Nucleus accumbens (tissue), 56 donors: Measurements from ENCODE around the gene CACNA1H.

ENCODE experiments used
- DNase-seq, 56 donors: peaks; one replicate each; lab custom pipeline; 2025; lab: John Stamatoyannopoulos, UW

The CACNA1H gene

GRCh38 chr16:1170076-1170418 lies 17.1 kb downstream of the CACNA1H start:
- DNase-seq, result no peak

GRCh38 chr16:1171001-1171400 lies 18.1 kb downstream of the CACNA1H start:
- no peak for DNase-seq

- DNase-seq, result no peak
Measured at GRCh38 chr16:1171854-1172428, 19.0 kb downstream of the CACNA1H start.

- no peak for DNase-seq
Measured at GRCh38 chr16:1172651-1173050, 19.7 kb downstream of the CACNA1H start.

GRCh38 chr16:1173788-1174451 lies 21.0 kb downstream of the CACNA1H start:
- no peak for DNase-seq

- DNase-seq, result no peak
Measured at GRCh38 chr16:1174477-1175357, 21.8 kb downstream of the CACNA1H start.

- no peak for DNase-seq
Measured at GRCh38 chr16:1175566-1176279, 22.8 kb downstream of the CACNA1H start.

- no peak for DNase-seq
Measured at GRCh38 chr16:1176280-1176897, 23.5 kb downstream of the CACNA1H start.

GRCh38 chr16:1177053-1177452 lies 24.1 kb downstream of the CACNA1H start:
- DNase-seq, result no peak

GRCh38 chr16:1177750-1178149 lies 24.8 kb downstream of the CACNA1H start:
- no peak for DNase-seq

GRCh38 chr16:1178295-1178910 lies 25.5 kb downstream of the CACNA1H start:
- no peak for DNase-seq

- no peak for DNase-seq
Measured at GRCh38 chr16:1180549-1181403, 27.9 kb downstream of the CACNA1H start.

GRCh38 chr16:1181404-1182315 lies 28.8 kb downstream of the CACNA1H start:
- no peak for DNase-seq

- DNase-seq, result peak in 6 of 56 donors; percentile 4 to 39 (median 15)
Measured at GRCh38 chr16:1182316-1182671, 29.4 kb downstream of the CACNA1H start.

- peak in 34 of 56 donors; percentile 2 to 79 (median 30) for DNase-seq
Measured at GRCh38 chr16:1182950-1183907, 30.3 kb downstream of the CACNA1H start.

- DNase-seq, result no peak
Measured at GRCh38 chr16:1184156-1184868, 31.4 kb downstream of the CACNA1H start.
